ENCODE results near the gene SRRT.

Gene SRRT

DNA sequence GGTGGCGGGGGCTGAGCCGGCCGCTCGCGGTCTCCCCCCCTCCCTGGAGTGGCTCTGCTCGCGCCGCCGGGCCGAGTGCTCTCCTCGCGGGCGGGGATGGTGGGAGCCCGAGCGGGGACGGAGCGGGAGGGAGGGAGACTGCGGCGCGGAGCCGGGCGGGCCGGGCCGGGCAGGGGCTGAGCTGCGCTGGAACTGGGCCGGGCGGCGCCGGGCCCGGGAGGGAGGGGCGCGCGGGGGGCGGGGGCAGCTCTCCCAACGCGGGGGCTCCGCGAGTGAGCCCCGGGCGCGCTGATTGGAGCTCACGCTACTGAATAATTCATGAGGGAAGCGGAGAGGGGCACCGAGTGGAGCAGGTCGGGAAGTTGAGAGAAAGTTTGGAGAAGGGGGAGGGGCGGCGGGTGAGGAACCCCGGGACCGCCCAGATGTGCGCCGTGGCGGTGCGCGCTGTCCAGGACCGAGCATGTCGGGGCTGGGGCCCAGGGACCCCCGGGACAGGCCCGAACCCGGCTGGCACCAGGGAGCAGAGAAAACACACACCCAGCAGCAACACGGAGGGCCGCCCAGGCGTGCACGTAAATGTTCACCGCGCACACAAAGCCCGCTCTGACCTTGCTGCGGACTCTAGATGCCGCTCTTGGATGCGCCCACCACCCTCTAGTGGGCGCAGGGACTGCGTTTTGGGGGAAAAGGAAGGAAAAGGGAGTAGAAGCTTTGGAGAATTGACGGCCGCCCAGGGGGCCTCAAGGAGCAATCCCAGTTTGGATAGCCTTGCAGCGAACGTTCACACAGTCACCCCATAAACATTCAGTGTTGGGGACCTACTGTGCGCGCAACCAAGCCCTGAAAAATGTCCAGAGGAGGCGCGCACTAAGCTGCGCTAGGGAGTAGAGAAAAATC lies 47.3 kb upstream of the SRRT start, which contains the start of gene EPHB4 (continued):
- TF ChIP-seq KLF9 (tag by site-specific recombination; IDR thresholded peaks at IDR 0.05; ENCODE audit: low read depth): peak; percentile 54; the same call in 1 of the 2 replicates
- TF ChIP-seq ZNF785 (tag by site-specific recombination; IDR thresholded peaks at IDR 0.05): no peak
- TF ChIP-seq ZNF449 (tag by site-specific recombination; IDR thresholded peaks at IDR 0.05): 0 out of 2 replicates have a peak, but pooled peaks have one; percentile 24
- no peak for TF ChIP-seq SCRT1 (tag by site-specific recombination; IDR thresholded peaks at IDR 0.05; ENCODE audit: borderline replicate concordance)
- TF ChIP-seq ZSCAN16 (tag by site-specific recombination; IDR thresholded peaks at IDR 0.05): 0 out of 2 replicates have a peak, but pooled peaks have one; percentile 12
- TF ChIP-seq ZNF521 (tag by site-specific recombination; IDR thresholded peaks at IDR 0.05): no peak
- TF ChIP-seq IKZF3 (tag by site-specific recombination; IDR thresholded peaks at IDR 0.05): peak; percentile 92
- no peak for TF ChIP-seq ZNF18 (tag by site-specific recombination; IDR thresholded peaks at IDR 0.05)
- TF ChIP-seq ZNF155 (tag by site-specific recombination; IDR thresholded peaks at IDR 0.05): no peak
- TF ChIP-seq, protein P1, sequence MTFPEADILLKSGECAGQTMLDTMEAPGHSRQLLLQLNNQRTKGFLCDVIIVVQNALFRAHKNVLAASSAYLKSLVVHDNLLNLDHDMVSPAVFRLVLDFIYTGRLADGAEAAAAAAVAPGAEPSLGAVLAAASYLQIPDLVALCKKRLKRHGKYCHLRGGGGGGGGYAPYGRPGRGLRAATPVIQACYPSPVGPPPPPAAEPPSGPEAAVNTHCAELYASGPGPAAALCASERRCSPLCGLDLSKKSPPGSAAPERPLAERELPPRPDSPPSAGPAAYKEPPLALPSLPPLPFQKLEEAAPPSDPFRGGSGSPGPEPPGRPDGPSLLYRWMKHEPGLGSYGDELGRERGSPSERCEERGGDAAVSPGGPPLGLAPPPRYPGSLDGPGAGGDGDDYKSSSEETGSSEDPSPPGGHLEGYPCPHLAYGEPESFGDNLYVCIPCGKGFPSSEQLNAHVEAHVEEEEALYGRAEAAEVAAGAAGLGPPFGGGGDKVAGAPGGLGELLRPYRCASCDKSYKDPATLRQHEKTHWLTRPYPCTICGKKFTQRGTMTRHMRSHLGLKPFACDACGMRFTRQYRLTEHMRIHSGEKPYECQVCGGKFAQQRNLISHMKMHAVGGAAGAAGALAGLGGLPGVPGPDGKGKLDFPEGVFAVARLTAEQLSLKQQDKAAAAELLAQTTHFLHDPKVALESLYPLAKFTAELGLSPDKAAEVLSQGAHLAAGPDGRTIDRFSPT (tag by site-specific recombination; IDR thresholded peaks at IDR 0.05): peak; percentile 87
- TF ChIP-seq, protein P2, sequence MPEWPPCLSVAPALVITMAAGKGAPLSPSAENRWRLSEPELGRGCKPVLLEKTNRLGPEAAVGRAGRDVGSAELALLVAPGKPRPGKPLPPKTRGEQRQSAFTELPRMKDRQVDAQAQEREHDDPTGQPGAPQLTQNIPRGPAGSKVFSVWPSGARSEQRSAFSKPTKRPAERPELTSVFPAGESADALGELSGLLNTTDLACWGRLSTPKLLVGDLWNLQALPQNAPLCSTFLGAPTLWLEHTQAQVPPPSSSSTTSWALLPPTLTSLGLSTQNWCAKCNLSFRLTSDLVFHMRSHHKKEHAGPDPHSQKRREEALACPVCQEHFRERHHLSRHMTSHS (tag by site-specific recombination; IDR thresholded peaks at IDR 0.05): no peak
- peak; percentile 62; the same call in 1 of the 2 replicates for TF ChIP-seq ZNF2 (tag by site-specific recombination; IDR thresholded peaks at IDR 0.05)
- TF ChIP-seq, protein P3, sequence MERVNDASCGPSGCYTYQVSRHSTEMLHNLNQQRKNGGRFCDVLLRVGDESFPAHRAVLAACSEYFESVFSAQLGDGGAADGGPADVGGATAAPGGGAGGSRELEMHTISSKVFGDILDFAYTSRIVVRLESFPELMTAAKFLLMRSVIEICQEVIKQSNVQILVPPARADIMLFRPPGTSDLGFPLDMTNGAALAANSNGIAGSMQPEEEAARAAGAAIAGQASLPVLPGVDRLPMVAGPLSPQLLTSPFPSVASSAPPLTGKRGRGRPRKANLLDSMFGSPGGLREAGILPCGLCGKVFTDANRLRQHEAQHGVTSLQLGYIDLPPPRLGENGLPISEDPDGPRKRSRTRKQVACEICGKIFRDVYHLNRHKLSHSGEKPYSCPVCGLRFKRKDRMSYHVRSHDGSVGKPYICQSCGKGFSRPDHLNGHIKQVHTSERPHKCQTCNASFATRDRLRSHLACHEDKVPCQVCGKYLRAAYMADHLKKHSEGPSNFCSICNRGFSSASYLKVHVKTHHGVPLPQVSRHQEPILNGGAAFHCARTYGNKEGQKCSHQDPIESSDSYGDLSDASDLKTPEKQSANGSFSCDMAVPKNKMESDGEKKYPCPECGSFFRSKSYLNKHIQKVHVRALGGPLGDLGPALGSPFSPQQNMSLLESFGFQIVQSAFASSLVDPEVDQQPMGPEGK (tag by site-specific recombination; IDR thresholded peaks at IDR 0.05): peak; percentile 96
- peak; percentile 81; the same call in 1 of the 2 replicates for TF ChIP-seq ZNF561 (tag by site-specific recombination; IDR thresholded peaks at IDR 0.05; ENCODE audit: borderline replicate concordance)
- no peak for TF ChIP-seq ZNF548 (tag by site-specific recombination; IDR thresholded peaks at IDR 0.05)
- peak; percentile 65; the same call in 1 of the 2 replicates for TF ChIP-seq SP3 (tag by site-specific recombination; IDR thresholded peaks at IDR 0.05)
- TF ChIP-seq ZBTB48 (tag by site-specific recombination; IDR thresholded peaks at IDR 0.05): peak; percentile 97
- peak; percentile 56; the same call in 1 of the 2 replicates for TF ChIP-seq ZNF629 (tag by site-specific recombination; IDR thresholded peaks at IDR 0.05)
- TF ChIP-seq ZSCAN30 (tag by site-specific recombination; IDR thresholded peaks at IDR 0.05): peak; percentile 71; the same call in 1 of the 2 replicates
- TF ChIP-seq ZNF549 (tag by site-specific recombination; IDR thresholded peaks at IDR 0.05): no peak
- TF ChIP-seq ZNF600 (tag by site-specific recombination; IDR thresholded peaks at IDR 0.05): peak; percentile 81
- TF ChIP-seq WT1 (tag by site-specific recombination; IDR thresholded peaks at IDR 0.05): peak; percentile 51
- TF ChIP-seq ZEB2 (tag by site-specific recombination; IDR thresholded peaks at IDR 0.05): peak; percentile 93
- TF ChIP-seq BCL11A (tag by site-specific recombination; IDR thresholded peaks at IDR 0.05; ENCODE audit: low read depth): peak; percentile 28; the same call in 1 of the 2 replicates
- no peak for TF ChIP-seq GLI2 (tag by site-specific recombination; IDR thresholded peaks at IDR 0.05; ENCODE audit: borderline replicate concordance, low read depth)
- TF ChIP-seq SP7 (tag by site-specific recombination; IDR thresholded peaks at IDR 0.05): peak; percentile 68
- no peak for TF ChIP-seq OSR2 (tag by site-specific recombination; IDR thresholded peaks at IDR 0.05)
- no peak for TF ChIP-seq GFI1B (tag by site-specific recombination; IDR thresholded peaks at IDR 0.05)
- TF ChIP-seq KLF8 (tag by site-specific recombination; IDR thresholded peaks at IDR 0.05): peak; percentile 77; the same call in 1 of the 2 replicates
- TF ChIP-seq ZXDB (tag by site-specific recombination; IDR thresholded peaks at IDR 0.05): peak; percentile 79
- TF ChIP-seq OVOL3 (tag by site-specific recombination; IDR thresholded peaks at IDR 0.05): 0 out of 2 replicates have a peak, but pooled peaks have one; percentile 26
- TF ChIP-seq ZBTB8A (tag by site-specific recombination; IDR thresholded peaks at IDR 0.05): peak; percentile 97

All from HEK293 (cell line).